Lung microvascular endothelial cell (primary cell): ENCODE measurements around the gene ERICH3. TPM values are rescaled to one million over a fixed set of nuclear protein-coding genes. Genes with fewer than 3 reads are reported as not detected.

Source experiments
- DNase-seq, 2 donors: peaks; one replicate each; pipeline versions ENCODE4 v3.0.0 to v3.0.0-alpha.2; 2010; ENCODE audit warnings: low read depth in 2 of 2
- total RNA-seq: library from RNA; depleted of rRNA; stranded (reverse); fragments of >200 nt; gene quantifications from 2 replicates; pipeline ENCODE4 v1.2.1, GENCODE V29; 2014

Gene ERICH3
- total RNA-seq, 1 donor from 2014 or later, result not detected

DNA sequence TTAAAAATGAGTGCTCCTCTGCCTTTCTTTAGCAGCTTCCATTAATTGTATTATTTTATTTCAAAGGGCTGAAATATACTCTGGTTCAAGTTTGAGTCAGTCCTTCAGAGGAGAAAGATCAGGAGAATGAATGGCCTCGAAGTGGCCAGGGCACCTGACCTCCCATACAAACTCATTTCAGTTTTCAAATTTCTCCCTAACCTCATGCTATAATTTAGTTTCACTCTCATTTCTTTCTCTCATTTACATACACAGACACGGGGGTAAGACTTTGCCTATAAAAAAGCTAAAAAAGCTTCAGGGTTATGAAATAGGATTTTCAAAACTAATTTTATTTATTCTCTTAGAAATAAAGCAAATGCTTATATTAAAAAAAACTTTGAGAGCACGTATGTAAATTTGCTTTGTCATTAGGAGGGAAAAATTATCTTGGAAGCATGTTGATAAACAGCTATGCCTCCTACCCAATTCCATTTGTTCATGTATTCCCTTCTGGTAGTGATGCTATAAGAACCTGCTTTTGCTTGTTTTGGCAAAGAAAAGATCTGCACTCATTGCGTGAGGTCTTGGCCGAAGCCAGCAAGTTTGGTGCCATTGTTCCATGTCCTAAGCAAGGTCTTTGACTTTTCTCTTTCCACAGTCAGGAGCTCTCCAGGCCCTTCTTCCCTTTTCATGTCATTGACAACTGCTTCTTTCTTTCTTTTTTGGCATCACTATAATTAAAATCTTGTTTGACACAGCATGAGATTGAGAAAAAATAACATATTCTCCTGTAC lies 80.8 kb downstream of the ERICH3 start:
- DNase-seq, result no peak

DNA sequence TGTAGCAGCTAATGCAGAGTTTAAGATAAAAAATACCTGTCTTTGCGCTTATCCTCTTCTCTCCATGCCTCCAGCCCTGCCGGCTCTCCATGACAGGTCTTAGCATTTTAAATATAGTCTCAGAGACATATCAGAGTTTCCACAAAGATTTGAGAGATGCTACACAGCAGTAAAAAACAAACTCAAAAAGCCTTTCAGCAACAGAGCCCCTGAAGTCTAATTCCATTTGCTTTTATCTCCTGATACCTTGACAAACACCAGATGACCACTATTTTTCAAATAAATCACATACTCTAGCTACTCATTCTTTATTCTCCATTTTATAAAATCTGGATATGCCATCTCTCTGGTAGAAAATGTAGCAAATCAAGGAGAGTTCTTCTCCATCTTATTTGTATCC lies 81.6 kb downstream of the ERICH3 start:
- DNase-seq, result no peak

DNA sequence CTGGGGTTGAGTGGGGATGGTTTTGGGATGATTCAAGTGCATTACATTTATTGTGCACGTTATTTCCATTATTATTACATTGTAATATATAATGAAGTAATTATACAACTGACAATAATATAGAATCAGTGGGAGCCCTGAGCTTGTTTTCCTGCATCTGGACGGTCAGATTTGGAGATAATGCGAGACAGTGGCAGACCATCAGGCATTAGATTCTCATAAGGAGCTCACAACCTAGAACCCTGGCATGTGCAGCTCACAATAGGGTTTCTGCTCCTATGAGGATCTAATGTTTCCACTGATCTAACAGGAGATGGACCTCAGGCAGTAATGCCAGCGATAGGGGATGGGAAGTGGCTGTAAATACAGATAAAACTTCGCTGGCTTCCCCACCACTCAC lies 83.3 kb downstream of the ERICH3 start:
- no peak for DNase-seq

DNA sequence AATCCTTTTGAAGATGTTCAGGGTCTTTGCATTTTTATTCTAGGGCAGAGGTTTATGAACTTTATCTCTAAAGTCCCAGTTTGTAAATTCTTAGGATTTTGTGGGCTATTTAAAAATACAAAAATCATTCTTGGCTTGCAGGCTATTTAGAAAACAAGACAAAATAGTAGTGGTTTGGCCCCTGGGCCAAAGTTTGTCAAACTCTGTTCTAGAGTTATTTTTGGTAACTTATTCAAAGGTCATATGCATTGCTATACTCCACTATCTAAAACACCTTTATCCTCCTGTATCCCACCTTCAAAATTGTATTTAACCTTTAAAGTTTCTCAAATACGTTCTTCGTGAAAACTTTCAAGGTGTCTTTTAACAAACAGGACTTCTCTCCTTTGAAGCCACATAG lies 85.7 kb downstream of the ERICH3 start:
- no peak for DNase-seq

DNA sequence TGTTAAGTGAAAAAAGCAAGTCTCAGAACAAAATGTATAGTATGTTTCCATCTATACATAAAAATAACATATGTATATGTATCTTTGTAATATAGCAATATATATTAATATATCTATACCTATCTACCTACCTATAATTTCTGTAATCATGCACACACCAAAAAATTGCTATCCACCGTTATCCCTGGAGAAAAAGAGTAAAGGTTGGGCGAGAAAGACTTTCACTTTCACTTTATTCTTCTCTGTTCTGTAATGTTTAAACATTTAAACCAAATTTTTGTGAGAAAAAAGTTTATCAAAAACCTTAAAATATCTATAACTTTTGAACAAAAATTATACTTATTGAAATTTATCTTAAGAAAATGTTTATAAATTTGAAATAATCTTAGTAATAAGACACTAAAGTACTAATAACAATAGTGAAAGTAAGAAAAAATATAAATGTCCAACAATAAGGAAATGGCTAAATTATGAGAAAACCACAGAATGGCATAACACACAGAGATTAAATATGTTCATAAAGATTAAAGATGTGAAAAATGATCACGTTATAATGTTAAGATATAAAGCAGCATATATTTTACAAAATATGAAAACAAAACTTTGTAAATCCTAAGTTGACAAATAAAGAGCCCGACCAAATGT lies 87.2 kb downstream of the ERICH3 start:
- DNase-seq, result no peak

DNA sequence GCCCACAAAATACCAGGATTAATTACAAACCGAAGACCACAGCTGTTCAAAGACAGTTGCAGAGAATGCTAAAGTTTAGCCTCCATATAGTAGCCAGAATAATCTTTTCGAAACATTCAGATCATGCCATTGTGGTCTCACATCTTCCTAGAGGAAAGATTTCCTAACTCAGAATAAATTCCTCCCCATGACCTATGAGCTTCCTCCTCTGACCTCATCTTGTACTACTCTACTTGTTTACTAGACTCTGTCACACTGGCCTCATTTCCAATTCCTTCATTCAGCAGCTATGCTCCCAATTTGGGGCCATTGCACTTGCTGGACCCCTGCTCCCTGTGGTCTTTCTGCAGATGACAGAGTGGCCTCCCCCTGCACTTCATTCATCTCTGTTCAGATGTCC lies 89.4 kb downstream of the ERICH3 start:
- no peak for DNase-seq

DNA sequence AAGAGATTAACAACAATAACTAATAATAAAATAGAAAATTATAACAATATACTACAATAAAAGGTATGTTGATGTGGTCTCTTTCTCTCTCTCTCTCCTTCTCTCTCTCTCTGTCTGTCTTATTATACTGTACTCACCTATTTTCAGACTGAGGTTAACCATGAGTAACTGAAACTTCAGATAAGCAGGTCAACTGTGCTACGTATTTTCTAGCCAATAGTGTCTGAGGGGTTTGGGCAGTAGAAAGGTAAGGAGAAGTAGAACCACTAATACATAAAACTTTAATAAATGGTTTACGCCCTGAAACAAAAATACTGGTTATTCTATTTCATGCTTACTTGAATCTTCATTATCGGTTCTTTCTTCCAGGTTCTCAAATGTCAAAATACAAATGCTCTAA lies 90.2 kb downstream of the ERICH3 start:
- DNase-seq, result no peak

DNA sequence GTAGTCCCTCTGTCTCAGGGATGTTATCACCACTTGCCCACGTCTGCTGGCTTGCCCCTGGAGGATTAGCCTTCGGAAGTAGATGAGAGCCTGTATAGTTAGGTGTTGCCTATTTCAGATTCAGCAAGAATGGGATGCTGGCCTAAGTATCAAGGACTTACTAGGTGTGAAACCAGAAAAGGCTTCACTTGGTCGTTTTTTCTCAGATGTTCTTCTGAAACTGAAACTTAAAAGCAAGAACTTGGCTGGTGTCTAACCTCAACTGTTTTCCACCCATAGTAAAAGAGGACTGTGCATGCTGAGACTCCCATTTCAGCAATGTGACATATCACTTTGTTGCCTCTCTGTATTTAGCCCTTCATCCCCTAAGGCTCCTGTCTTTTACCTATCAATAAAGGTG lies 94.2 kb downstream of the ERICH3 start:
- no peak for DNase-seq

DNA sequence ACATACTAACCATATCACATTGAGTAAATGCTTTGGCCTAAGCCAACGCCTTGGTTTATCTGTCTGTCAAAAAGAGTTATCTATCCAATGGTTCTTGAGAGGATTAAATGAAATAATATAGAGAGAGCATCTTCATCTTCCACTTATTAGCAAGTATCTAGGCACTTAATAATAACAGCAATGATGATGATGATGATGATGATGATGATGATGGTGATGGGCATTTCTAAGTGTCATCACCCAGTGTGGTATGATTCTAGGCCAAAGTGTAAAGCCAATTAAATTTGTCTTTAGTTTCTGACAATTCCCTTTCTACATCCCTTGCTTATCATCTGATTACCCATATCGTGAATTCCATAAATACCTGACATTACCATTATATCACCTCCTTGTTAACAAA lies 95.5 kb downstream of the ERICH3 start:
- no peak for DNase-seq

DNA sequence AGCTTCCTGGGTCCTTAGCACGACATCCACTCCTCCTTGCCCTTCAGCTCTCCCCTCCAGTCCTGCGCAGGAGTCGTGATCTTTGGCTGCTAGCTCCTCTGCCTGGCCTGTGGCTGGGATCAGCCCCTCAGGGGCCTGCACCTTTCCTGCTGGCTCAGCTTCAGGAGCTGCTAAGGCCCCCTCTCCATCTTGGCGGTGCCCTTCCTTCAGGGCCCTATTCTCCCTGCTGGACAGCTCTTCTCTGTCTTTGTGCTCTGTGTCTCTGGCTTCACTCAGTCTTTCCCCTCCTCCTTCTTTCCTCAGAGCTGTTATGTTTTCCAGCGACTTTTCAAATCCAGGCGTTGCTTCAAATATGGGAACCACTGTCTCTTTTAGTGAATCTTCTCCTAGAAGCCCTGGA lies 101.7 kb downstream of the ERICH3 start:
- DNase-seq, result no peak

DNA sequence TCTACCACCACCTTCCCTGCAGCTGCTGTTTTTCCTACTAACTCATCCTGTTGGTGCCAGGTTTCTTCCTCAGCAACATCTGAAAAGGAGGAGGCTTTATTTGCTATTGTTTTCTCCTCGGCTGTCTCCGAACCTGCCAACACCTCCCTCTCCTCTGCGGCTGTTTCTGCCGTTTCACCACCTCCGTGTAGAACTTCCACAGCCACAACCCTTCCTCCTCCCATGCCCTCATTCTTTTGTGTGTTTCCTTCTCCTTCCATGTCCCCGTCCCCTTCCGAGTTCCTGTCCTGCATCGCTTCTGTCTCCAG lies 102.1 kb downstream of the ERICH3 start:
- DNase-seq, result no peak

DNA sequence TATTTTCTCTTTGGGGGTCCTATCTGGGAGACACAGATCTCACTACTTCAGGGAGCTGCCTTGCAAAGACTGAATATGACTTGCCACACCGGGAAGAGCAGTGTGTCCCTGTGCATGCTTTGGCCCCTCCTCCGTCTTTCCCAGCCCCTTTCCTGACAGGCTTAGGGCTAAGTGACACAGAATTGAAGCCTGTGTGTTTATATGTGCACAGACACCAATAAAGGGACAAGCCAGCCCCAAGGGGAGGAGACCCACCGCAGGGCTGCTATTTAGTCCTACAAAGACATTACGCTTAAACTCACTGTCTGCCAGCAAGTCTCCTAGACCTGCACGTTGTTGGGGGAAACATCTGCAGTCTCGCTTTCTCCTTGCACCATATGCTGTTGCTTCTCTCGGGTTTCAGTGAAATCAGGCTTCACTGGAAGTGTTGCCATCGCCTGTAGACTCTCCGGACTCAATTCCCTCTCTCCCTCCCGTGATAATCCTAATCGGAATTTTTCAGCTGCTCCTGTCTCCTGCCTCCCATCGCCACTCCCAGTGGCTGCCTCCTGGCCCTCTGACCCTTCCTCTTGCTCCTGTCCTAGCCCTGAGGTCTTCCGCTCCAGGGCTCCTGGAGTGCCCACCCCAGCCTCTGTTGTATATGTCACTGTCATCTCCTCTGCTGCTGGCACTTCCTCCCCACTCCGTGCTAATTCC lies 102.6 kb downstream of the ERICH3 start:
- no peak for DNase-seq

DNA sequence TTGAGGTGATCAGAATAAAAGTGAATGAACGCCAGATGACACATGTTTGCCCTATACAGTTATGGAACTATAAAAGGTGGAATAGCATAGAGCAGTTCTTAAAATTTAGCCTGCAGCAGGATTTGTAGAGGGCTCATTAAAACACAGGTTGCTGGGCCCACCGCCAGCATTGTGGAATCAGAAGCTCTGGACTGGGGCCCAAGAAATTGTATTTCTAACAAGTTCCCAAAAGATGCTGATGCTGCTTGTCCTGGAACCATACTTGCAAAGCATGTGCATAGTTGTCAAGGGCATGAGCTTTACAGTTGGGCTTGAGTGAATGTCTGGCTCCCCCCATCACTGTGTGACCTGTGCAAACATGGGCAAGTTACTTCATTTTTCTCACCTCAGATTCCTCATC lies 123.7 kb downstream of the ERICH3 start:
- no peak for DNase-seq

DNA sequence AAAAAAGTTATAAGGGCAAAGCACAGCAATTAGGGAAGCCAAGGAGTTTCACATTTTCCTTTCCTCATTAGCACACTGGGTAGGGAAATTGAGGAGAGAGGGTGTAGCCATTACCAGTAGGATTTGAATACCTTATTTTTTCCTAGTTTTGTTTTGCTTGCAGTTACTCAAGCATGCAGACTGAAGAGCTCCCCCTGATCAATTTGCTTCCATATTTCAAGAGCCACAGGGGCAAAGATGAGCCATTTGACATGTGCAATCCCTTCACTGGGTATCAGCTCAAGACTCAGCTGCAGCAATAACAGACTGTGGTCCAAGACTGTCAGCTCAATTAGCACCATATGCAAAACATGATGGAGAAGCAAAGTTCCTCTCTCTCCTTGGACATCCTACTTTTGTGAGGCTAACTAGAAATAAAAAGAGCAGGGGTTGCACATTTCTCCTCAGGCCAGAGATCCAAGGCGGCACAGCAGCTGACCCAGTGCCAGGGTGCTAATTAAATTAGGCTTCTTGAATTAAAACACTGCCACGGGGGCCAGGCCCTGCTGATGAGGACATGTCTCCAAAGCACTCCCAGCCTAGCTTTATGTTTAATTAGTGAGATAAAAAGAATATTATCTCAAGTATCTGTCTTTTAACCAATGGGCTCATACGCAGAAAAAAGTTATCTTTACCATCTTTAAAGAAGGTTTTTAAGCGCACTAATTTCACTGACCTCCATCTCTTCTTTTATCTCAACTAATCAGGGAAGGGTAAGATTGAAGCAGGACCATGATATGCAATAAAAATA lies 124.4 kb downstream of the ERICH3 start:
- DNase-seq, result no peak

DNA sequence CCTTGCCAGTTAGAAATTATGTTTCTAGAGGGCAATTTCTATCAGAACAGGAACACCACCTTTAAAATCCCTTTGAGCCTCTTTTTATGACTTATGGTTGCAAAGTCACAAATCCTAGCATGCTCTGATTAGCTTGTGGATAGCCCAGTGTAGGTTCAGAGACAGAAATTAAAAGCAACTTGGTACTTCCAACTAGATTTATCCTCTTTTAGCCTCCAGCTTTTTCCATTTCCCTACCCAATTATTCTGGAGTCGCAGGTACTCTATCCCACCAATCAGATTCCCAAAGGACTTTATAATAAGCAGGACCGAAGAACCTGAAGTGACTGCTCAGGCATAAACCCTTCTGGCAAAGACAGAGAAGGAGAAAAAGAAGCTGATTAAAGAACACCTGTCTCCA lies 127.8 kb downstream of the ERICH3 start:
- DNase-seq, result no peak

DNA sequence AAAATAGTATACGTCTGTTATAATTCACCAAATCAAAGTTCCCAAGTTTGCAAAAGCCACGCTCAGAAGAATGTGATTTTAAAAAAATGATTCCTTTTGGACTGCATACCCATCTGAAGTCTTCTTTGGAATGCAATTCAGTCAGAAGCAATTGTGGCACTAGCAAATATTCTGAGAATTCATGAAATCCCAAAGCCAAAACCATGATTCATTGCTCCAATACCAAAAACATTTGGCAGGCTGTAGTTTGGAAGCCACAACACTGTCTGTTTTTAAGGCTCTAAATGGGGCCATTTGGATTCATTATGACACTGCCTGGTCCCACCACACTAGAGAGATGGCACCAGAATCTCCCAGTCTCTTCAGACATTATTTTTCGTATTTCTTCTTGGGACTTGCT lies 139.4 kb downstream of the ERICH3 start:
- no peak for DNase-seq

DNA sequence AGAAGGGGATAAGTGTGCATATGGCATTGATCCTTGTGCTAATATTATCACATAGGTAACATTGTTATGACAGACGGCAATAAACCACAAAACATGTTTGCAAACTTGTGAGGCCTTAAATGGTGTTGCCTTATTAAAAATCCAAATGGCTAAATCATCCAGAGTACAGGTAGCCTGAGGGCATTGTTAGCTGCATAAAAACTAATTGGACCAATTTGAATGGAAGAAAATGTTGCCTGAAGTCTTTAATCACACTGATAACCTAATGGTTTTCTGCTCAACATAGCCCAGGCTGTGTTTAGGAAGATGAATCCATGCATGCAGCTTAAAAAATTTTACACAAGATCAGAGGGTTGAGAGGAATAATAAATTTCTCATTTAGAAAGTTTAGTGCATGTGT lies 141.8 kb downstream of the ERICH3 start:
- DNase-seq, result no peak

DNA sequence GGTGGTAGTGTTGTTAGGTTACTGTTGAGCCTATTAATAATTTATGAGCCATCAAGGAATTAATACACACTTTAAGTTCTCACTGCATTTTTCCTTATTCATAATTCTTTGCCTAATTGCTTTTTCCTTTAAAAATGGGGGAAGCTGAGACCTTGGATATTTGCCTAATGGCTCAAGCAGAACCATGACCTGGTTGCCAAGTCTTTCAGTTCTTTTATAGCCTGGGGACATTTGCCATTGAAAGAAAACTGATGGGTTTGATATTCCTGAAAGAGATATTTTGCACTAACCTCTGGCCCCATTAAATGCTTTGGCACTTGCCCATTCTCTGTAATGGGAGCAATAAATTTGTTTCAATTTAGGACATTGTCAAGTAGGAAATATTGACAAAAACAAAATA lies 142.7 kb downstream of the ERICH3 start:
- no peak for DNase-seq

DNA sequence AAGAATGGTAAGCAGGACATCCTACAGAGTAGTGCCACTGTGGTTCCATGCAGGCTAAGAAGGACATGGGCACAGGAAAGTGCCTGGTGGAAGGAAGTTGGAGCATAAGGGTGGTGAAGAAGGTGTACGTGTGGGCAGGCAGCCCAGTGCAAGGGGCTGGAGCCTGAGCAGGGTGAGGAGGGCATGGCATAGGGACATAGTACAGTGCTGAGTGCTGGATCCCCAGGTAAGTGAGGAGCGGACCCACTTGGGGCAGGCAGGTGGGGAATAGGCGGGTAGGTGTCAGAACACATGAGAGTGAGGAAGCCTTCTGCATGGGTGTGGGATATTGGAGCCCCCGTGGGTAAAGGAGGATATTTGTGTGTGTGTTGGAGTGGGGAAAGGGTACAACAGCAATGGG lies 145.5 kb downstream of the ERICH3 start:
- DNase-seq, result no peak

DNA sequence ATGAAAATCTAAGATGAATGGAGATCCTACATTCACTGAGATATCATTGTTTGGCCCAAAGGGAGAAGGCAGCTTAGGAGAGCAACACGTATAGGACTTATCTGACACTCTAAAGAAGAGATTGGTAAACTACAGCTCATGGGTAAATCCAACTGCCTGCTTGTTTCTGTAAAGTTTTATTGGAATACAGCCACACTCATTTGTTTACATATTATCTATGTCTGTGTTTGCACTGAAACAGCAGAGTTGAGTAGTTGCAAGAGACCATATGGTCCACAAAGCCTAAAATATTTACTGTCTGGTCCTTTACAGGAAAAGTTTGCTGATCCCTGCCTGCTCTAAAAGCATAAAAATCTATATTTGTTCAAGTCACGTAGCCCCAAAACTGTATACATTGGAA lies 146.9 kb downstream of the ERICH3 start:
- no peak for DNase-seq

DNA sequence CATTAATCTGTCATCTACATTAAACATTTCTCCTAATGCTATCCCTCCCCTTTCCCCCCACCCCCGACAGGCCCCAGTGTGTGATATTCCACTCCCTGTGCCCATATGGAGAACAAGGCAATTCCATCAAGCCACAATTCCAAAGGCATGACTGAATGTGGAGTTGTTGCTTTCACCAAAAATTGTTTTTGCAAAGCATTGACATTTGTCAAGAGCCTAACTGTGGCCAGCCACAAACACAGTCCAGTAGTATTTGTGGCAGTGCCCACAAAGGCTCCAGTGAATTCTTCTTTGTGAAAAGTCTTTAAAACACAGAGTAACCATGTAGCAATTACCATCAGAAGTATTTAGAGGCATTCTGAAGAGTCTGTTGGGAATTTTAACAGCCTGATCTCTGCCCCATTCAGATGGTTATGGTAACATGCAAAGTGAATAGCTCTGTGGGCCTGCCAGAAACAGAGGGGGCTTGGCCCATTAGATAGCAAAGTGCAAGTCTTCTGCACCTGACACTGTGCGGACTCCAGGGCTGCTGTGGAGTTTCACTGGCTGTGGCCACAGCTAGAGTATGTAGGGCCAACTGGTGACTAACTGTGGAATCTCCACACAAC lies 149.6 kb downstream of the ERICH3 start:
- DNase-seq, result no peak

DNA sequence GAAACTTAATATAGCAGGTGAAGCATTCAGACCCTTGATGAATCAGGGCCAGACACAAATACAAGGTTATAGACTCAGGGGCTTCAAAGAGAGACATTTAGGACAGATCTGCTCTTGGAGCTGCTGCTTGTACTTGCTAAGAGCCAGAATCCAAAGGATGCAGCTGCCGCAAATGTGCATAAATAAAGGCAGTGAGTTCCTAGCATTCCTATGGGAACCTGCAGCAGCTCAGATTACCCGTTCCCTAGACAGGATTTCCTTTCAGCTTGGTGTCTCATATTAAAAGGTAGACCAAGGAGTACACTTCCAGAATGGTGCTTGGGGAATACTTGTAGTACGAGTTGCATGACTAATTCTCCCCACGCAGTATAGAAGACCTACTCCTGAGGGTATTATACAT lies 151.4 kb downstream of the ERICH3 start:
- DNase-seq, result no peak
